T-cell (primary cell): ENCODE measurements around the gene PCGF5. TPM values are rescaled to one million over a fixed set of nuclear protein-coding genes. Genes with fewer than 3 reads are reported as not detected.
"Not testable (repeated sequence)": the region's sequence is repeated elsewhere in the genome, so short reads cannot be mapped to it uniquely, and the experiment has no call there.

Source experiments
- ATAC-seq, 4 experiments: fragments of 200-7000 bp in 3 of 4; fragments of 150-1000 bp in 1 of 4; cut with Tn5 transposase; replicated peaks in 1 of 4; 1 replicate in 3 of 4; 2 replicates in 1 of 4; pipeline ENCODE4 v1.10.0; 2021; ENCODE audit warnings: moderate library complexity in 3 of 4, mild to moderate bottlenecking in 2 of 4, moderate number of reproducible peaks in 1 of 4
- CTCF ChIA-PET, 2 donors: fragments of 300-600 bp; sonication (Branson Sonifier 250); formaldehyde crosslinking; loops; one replicate each; lab custom pipeline; 2022; ENCODE audit warnings: antibody characterized with exemption in 2 of 2; lab: Charles Lee
- POLR2A ChIA-PET, 2 donors: fragments of 300-600 bp; sonication (Branson Sonifier 250); formaldehyde crosslinking; loops; one replicate each; lab custom pipeline; 2022; ENCODE audit warnings: antibody characterized with exemption in 2 of 2; lab: Charles Lee
- DNase-seq, 35 experiments: peaks; one replicate each; pipeline versions ENCODE4 v3.0.0 to v3.0.0-alpha.2; 2013 to 2023
- H3K27ac ChIP-seq: one replicate; pipeline ENCODE4 v1.5.1; 2013; ENCODE audit warnings: low read length
- H3K27me3 ChIP-seq, 2 experiments: replicated peaks in 1 of 2; 1 replicate in 1 of 2; 2 replicates in 1 of 2; pipeline versions ENCODE4 v1.6.1 to v1.7.0; 2013; ENCODE audit warnings: low read length in 1 of 2, mixed read lengths in 1 of 2; ENCODE audit not compliant: control insufficient read depth in 2 of 2, insufficient read depth in 2 of 2; ENCODE audit errors: extremely low read depth in 1 of 2
- H3K36me3 ChIP-seq, 2 donors: 1 replicate in 1 of 2; 2 replicates in 1 of 2; pipeline versions ENCODE4 v1.6.1 to v1.7.0; 2013; ENCODE audit warnings: low read length in 1 of 2; ENCODE audit not compliant: control insufficient read depth in 2 of 2, insufficient read depth in 1 of 2; ENCODE audit errors: extremely low read depth in 1 of 2
- H3K4me1 ChIP-seq, 2 experiments: 1 replicate in 1 of 2; 2 replicates in 1 of 2; pipeline versions ENCODE4 v1.6.1 to v1.7.0; 2013; ENCODE audit warnings: low read length in 2 of 2, mixed read lengths in 1 of 2; ENCODE audit not compliant: insufficient read depth in 2 of 2, control insufficient read depth in 1 of 2; ENCODE audit errors: extremely low read depth in 1 of 2
- H3K4me3 ChIP-seq, 2 donors: 1 replicate in 1 of 2; 2 replicates in 1 of 2; pipeline versions ENCODE4 v1.5.1 to v1.7.0; 2013; ENCODE audit warnings: mild to moderate bottlenecking in 2 of 2, low read length in 1 of 2, moderate library complexity in 1 of 2; ENCODE audit not compliant: control insufficient read depth in 1 of 2; ENCODE audit errors: extremely low read depth in 1 of 2
- H3K9me3 ChIP-seq: 2 replicates; pipeline ENCODE4 v1.7.0; 2013
- H3K27ac Mint-ChIP-seq, 2 donors: one replicate each; pipeline ENCODE4 v1.8.0; 2020 to 2021; ENCODE audit warnings: mild to moderate bottlenecking in 2 of 2, mixed read lengths in 2 of 2
- H3K27me3 Mint-ChIP-seq, 2 donors: one replicate each; pipeline ENCODE4 v1.8.0; 2021 to 2022; ENCODE audit warnings: mixed read lengths in 2 of 2
- H3K36me3 Mint-ChIP-seq: one replicate; pipeline ENCODE4 v1.8.0; 2021; ENCODE audit warnings: mixed read lengths
- H3K4me1 Mint-ChIP-seq, 3 donors: one replicate each; pipeline ENCODE4 v1.8.0; 2020 to 2022; ENCODE audit warnings: mixed read lengths in 3 of 3, mild to moderate bottlenecking in 1 of 3
- H3K4me3 Mint-ChIP-seq, 3 donors: one replicate each; pipeline ENCODE4 v1.8.0; 2020 to 2022; ENCODE audit warnings: mild to moderate bottlenecking in 3 of 3, mixed read lengths in 3 of 3, moderate library complexity in 3 of 3
- H3K9me3 Mint-ChIP-seq, 3 donors: one replicate each; pipeline ENCODE4 v1.8.0; 2020 to 2022; ENCODE audit warnings: mixed read lengths in 3 of 3
- WGBS: methylation state at CpG from one replicate; pipeline ENCODE4 v1.1.5; 2013; ENCODE audit warnings: missing lambda C conversion rate; ENCODE audit not compliant: insufficient coverage; 5-methylcytosine and 5-hydroxymethylcytosine counted together
- total RNA-seq, 35 experiments: library from RNA in 6 of 35; stranded (reverse) in 6 of 35; fragments of 120-200 nt in 1 of 35; gene quantifications; one replicate each; pipeline versions ENCODE4 v1.2.1 to v1.2.4 and lab custom pipeline; 2013 to 2026

PCGF5 gene
- total RNA-seq, 5 donors from 2014 or later (not counting 1 experiment from before 2014, with no cell fraction given) = 48.9 to 73.1 (median 59.4) TPM

DNA sequence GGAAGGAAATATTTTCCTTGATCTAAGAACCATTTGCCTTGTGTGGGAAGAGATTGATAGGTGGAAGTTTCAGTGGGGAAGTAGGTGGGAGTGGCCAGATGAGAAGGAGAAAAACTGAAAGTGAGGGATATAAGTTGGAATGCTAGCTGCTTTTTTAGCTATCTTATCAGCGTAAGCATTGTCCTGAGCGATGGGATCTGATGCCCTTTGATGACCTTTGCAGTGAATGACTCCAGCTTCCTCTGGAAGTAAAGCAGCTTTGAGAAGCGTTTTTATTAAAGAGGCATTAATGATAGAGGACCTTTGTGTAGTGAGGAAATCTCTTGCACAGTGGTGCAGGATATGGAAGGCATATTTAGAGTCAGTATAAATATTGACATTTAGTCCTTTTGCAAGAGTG lies 82.5 kb downstream of the PCGF5 start:
- H3K9me3 Mint-ChIP-seq, H3K4me1 ChIP-seq, H3K4me3 Mint-ChIP-seq, ATAC-seq, H3K4me1 Mint-ChIP-seq, H3K27me3 ChIP-seq, H3K27me3 Mint-ChIP-seq, H3K9me3 ChIP-seq, H3K27ac ChIP-seq, CTCF ChIA-PET, DNase-seq, H3K36me3 ChIP-seq, POLR2A ChIA-PET, H3K4me3 ChIP-seq, H3K36me3 Mint-ChIP-seq, H3K27ac Mint-ChIP-seq: not testable (repeated sequence)
- WGBS = 87% methylated on average over 3 of the region's 3 CpGs

DNA sequence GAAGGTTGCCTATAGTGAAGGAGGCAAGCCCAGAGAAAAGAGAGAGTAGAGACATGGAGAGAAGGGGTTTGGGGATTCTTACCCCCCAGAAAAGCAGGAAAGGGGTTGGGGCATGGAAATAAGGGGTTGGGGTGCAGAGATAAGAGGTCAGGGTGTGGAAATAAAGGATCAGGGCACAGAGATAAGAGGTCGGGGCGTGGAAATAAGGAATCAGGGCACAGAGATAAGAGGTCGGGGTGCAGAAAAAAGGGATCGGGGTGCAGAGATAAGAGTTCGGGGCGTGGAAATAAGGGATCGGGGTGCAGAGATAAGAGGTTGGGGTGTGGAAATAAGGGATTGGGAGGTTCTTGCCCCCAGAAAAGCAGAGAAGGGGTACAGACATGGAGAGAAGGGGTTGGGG lies 85.5 kb downstream of the PCGF5 start:
- H3K36me3 ChIP-seq, H3K9me3 Mint-ChIP-seq, H3K27me3 ChIP-seq, H3K4me1 Mint-ChIP-seq, ATAC-seq, H3K27ac ChIP-seq, POLR2A ChIA-PET, DNase-seq, H3K27ac Mint-ChIP-seq, H3K4me3 Mint-ChIP-seq, H3K36me3 Mint-ChIP-seq, H3K4me1 ChIP-seq, H3K4me3 ChIP-seq, H3K9me3 ChIP-seq, CTCF ChIA-PET: not testable (repeated sequence)
- peaks cover 7 to 13% of the 10 kb centered on the region in 2 donors for H3K27me3 Mint-ChIP-seq
- WGBS = 74% methylated on average over 7 of the region's 7 CpGs

DNA sequence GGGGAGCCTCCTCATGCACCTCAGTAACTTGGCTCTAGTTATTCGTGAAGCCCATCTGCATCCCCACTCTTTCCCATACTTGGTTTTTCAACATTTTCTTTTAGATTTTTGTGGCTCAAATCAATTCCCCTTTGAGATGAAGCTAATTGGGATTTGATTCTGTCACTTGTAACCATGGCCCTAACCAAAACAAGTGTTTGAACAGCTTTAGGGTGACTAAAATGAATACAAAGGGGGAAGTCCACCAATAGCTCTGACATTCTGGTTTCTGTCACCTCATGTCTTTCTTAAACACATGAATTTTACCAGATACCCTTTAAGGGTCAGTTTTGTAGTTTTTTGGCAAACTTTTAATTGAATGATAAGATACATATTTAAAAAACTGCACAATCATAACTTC lies 87.0 kb downstream of the PCGF5 start:
- POLR2A ChIA-PET = interaction anchor here in 1 of 2 donors (0.6 kb wide), 1 partner anchor 442 kb away, joined by 3 read pairs; no protein-coding TSS in a partner anchor
- Mint-ChIP-seq H3K27me3 (peaks cover 10 to 13% of the 10 kb centered on the region in 2 donors), H3K27ac (no peak overlapping the region), H3K4me1 (no peaks in the 10 kb centered on the region), H3K36me3 (no peaks in the 10 kb centered on the region), H3K4me3 (no peak overlapping the region), H3K9me3 (no peaks in the 10 kb centered on the region)
- no peak overlapping the region for H3K4me3 ChIP-seq
- H3K36me3 ChIP-seq = no peaks in the 10 kb centered on the region
- H3K27me3 ChIP-seq = peaks cover 0 to 9% of the 10 kb centered on the region in 2 experiments
- H3K9me3 ChIP-seq = no peaks in the 10 kb centered on the region
- DNase-seq = no peak
- CTCF ChIA-PET = interaction anchor here (0.6 to 2.6 kb wide), 3 partner anchors 9 to 1369 kb away, joined by 3 to 17 read pairs (median 3); no protein-coding TSS in a partner anchor
- ATAC-seq = no peak
- H3K4me1 ChIP-seq = no peaks in the 10 kb centered on the region
- H3K27ac ChIP-seq = no peak overlapping the region
- WGBS = no CpG with 5 or more reads among the region's 1 CpG

DNA sequence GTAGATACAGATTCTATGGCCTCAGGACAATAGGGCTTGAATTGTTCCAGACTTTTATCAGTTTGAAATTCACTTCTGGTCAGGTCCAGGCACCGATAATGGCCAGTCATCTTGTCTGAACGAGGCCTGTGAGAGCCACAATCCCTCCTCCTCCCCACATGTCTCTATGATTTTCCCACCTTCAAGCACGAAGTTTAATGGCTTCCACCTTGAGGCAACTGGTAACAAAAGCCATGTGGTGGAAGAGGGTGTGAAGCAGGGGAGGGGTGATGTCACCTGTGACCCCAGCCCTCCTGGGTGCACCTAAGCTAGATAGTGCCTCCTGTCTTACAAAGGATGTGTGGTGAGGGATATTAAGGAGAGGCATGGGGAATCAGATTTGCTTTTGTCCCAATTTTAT lies 89.2 kb downstream of the PCGF5 start:
- CTCF ChIA-PET = interaction anchor here in 1 of 2 donors (1.1 kb wide), 1 partner anchor 11 kb away, joined by 3 read pairs; no protein-coding TSS in a partner anchor
- Histone ChIP-seq H3K27me3 (peaks cover 0 to 9% of the 10 kb centered on the region in 2 experiments), H3K27ac (no peak overlapping the region), H3K4me3 (no peak overlapping the region), H3K4me1 (peaks cover 0 to 2% of the 10 kb centered on the region in 2 experiments), H3K36me3 (no peaks in the 10 kb centered on the region), H3K9me3 (no peaks in the 10 kb centered on the region)
- no peaks in the 10 kb centered on the region for H3K36me3 Mint-ChIP-seq
- H3K4me1 Mint-ChIP-seq = peaks cover 5 to 8% (median 7%) of the 10 kb centered on the region in 3 donors
- DNase-seq (no peak), ATAC-seq (no peak)
- peaks cover 10 to 13% of the 10 kb centered on the region in 2 donors for H3K27me3 Mint-ChIP-seq
- H3K4me3 Mint-ChIP-seq = no peak overlapping the region
- H3K9me3 Mint-ChIP-seq = no peaks in the 10 kb centered on the region
- no peak overlapping the region for H3K27ac Mint-ChIP-seq
- POLR2A ChIA-PET = no interaction called here
- WGBS = 92% methylated on average over 2 of the region's 3 CpGs

DNA sequence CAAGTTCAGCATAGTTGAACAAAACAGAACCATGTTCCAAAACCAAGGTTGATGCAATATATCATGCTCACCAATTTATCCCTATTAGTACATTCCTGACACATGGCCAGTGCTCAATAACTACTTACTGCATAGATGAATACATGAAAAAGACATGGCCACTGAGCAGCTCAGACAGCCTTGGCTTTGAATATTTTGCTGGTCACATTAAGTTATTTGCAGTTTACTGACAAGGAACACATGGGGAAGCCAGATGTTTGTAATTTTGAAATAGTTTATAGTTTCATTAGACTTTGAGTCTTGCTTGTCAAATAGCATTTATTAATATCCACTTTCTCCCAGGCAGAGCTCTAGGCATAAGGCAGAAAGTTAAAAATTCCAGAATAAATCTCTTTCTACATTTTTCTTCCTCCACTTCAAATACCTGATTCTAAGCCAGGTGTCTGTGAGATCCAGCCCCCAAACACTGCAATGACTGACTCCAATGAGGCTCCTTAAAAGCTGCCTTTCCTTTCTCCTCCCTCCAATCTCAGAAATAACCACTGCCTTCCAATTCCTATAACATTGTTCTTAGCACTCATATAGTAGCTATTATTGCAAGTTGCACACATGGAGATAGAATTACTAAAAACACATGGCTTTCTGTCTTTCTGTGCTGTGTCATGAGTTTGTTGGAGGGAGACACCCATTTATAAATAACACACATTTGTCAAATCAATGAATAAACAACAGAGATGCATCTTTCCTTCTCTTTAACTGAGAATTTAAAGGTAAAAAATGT lies 91.3 kb downstream of the PCGF5 start:
- Mint-ChIP-seq H3K36me3 (no peaks in the 10 kb centered on the region), H3K27ac (no peak overlapping the region), H3K4me3 (no peak overlapping the region), H3K27me3 (peaks cover 10 to 13% of the 10 kb centered on the region in 2 donors), H3K4me1 (peaks cover 5 to 8% (median 7%) of the 10 kb centered on the region in 3 donors), H3K9me3 (no peaks in the 10 kb centered on the region)
- ATAC-seq = no peak
- DNase-seq = no peak
- Histone ChIP-seq H3K27ac (no peak overlapping the region), H3K27me3 (peaks cover 0 to 6% of the 10 kb centered on the region in 2 experiments), H3K9me3 (no peaks in the 10 kb centered on the region), H3K4me1 (peaks cover 0 to 2% of the 10 kb centered on the region in 2 experiments), H3K36me3 (no peaks in the 10 kb centered on the region), H3K4me3 (no peak overlapping the region)
- CTCF ChIA-PET = interaction anchor here in 1 of 2 donors (0.5 to 1.8 kb wide), 4 partner anchors 12 to 338 kb away, joined by 3 to 17 read pairs (median 4); no protein-coding TSS in a partner anchor
- POLR2A ChIA-PET = no interaction called here

DNA sequence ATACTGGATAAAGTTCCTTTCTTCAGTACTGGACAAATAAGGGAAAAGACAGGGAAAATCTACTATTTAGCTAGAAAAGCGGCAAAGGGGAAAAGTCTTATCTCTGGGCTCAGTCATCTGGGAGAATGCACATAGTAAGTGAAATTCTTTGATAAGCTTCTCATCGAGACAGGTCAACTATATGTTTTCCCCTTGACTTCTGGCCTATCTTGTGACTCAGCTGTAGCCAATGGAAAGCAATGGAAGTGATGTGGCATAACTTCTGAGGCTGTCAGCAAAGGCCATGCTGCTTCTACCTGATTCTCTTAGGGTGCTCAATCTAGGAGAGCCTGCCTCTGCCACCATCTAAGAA lies 91.9 kb downstream of the PCGF5 start:
- no peaks in the 10 kb centered on the region for H3K36me3 ChIP-seq
- H3K27me3 ChIP-seq = peaks cover 0 to 6% of the 10 kb centered on the region in 2 experiments
- H3K4me3 ChIP-seq = no peak overlapping the region
- CTCF ChIA-PET = interaction anchor here in 1 of 2 donors (0.5 to 1.8 kb wide), 3 partner anchors 12 to 16 kb away, joined by 3 to 17 read pairs (median 4); no protein-coding TSS in a partner anchor
- no peak overlapping the region for H3K4me3 Mint-ChIP-seq
- H3K9me3 ChIP-seq = no peaks in the 10 kb centered on the region
- 94% methylated on average over 2 of the region's 2 CpGs for WGBS
- DNase-seq (no peak), ATAC-seq (no peak)
- no peaks in the 10 kb centered on the region for H3K36me3 Mint-ChIP-seq
- H3K4me1 Mint-ChIP-seq = peaks cover 5 to 8% (median 7%) of the 10 kb centered on the region in 3 donors
- no peaks in the 10 kb centered on the region for H3K9me3 Mint-ChIP-seq
- H3K4me1 ChIP-seq = peaks cover 0 to 2% of the 10 kb centered on the region in 2 experiments
- peaks cover 10 to 13% of the 10 kb centered on the region in 2 donors for H3K27me3 Mint-ChIP-seq
- no peak overlapping the region for H3K27ac ChIP-seq
- H3K27ac Mint-ChIP-seq = no peak overlapping the region
- POLR2A ChIA-PET = no interaction called here
